Measurements from ENCODE around the gene CMSS1. TPM values are rescaled to one million over a fixed set of nuclear protein-coding genes. Genes with fewer than 3 reads are reported as not detected.

Gene CMSS1
- total and polyA plus RNA-seq, 2 of the 13 experiments (the other 11 are each of a cell fraction or from before 2014, with no cell fraction given): 6.4 to 48.7 TPM

DNA sequence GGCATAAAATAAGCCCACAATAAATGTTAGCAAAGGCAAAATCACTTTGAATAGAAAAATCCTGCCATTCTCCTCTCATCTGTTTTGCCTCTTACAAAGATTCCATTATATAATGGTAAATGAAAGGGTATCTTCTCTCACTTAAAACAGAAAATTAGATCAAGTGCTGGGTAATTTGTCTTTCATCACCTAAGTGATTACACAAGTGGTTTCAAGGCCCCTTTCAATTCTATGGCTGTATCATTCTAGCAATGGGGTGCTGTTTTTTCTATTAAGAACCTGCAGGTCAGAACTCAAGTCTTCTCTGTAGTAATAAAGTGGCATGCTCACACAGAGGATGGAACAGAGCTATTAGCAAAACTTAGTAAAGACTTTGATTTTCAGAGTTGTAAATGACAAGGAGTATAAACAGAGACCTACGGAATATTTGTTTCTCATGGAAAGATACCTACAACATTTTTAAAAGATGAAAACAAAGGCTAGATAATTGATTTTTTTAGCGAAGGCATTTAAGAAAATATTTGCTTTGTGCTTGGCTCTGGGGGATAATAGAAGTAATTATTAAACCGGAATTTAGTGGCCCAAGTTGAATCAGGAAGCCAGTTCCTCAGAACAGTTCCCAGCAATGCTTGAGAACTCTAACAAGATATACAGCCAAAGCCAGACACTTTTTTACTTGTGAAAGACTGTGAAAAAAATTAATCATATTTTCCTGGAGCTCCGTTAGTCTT is 137.4 kb downstream of the CMSS1 start (continued):
- TF ChIP-seq, protein P1, sequence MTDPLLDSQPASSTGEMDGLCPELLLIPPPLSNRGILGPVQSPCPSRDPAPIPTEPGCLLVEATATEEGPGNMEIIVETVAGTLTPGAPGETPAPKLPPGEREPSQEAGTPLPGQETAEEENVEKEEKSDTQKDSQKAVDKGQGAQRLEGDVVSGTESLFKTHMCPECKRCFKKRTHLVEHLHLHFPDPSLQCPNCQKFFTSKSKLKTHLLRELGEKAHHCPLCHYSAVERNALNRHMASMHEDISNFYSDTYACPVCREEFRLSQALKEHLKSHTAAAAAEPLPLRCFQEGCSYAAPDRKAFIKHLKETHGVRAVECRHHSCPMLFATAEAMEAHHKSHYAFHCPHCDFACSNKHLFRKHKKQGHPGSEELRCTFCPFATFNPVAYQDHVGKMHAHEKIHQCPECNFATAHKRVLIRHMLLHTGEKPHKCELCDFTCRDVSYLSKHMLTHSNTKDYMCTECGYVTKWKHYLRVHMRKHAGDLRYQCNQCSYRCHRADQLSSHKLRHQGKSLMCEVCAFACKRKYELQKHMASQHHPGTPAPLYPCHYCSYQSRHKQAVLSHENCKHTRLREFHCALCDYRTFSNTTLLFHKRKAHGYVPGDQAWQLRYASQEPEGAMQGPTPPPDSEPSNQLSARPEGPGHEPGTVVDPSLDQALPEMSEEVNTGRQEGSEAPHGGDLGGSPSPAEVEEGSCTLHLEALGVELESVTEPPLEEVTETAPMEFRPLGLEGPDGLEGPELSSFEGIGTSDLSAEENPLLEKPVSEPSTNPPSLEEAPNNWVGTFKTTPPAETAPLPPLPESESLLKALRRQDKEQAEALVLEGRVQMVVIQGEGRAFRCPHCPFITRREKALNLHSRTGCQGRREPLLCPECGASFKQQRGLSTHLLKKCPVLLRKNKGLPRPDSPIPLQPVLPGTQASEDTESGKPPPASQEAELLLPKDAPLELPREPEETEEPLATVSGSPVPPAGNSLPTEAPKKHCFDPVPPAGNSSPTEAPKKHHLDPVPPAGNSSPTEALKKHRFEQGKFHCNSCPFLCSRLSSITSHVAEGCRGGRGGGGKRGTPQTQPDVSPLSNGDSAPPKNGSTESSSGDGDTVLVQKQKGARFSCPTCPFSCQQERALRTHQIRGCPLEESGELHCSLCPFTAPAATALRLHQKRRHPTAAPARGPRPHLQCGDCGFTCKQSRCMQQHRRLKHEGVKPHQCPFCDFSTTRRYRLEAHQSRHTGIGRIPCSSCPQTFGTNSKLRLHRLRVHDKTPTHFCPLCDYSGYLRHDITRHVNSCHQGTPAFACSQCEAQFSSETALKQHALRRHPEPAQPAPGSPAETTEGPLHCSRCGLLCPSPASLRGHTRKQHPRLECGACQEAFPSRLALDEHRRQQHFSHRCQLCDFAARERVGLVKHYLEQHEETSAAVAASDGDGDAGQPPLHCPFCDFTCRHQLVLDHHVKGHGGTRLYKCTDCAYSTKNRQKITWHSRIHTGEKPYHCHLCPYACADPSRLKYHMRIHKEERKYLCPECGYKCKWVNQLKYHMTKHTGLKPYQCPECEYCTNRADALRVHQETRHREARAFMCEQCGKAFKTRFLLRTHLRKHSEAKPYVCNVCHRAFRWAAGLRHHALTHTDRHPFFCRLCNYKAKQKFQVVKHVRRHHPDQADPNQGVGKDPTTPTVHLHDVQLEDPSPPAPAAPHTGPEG (CRISPR knock-in tag; IDR thresholded peaks at IDR 0.05): no peak
- TF ChIP-seq ZNF547 (CRISPR knock-in tag; IDR thresholded peaks at IDR 0.05): no peak
- no peak for TF ChIP-seq NCOA5 (CRISPR knock-in tag; IDR thresholded peaks at IDR 0.05)
- no peak for TF ChIP-seq ZMAT3 (CRISPR knock-in tag; conservative IDR thresholded peaks at IDR 0.05)
- 0 out of 2 replicates have a peak, but pooled peaks have one; percentile 13 for TF ChIP-seq THAP11 (CRISPR knock-in tag; IDR thresholded peaks at IDR 0.05)
- TF ChIP-seq ZSCAN31 (CRISPR knock-in tag; IDR thresholded peaks at IDR 0.05; ENCODE audit: low read depth): no peak
- TF ChIP-seq, protein P2, sequence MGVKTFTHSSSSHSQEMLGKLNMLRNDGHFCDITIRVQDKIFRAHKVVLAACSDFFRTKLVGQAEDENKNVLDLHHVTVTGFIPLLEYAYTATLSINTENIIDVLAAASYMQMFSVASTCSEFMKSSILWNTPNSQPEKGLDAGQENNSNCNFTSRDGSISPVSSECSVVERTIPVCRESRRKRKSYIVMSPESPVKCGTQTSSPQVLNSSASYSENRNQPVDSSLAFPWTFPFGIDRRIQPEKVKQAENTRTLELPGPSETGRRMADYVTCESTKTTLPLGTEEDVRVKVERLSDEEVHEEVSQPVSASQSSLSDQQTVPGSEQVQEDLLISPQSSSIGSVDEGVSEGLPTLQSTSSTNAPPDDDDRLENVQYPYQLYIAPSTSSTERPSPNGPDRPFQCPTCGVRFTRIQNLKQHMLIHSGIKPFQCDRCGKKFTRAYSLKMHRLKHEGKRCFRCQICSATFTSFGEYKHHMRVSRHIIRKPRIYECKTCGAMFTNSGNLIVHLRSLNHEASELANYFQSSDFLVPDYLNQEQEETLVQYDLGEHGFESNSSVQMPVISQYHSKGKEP (CRISPR knock-in tag; IDR thresholded peaks at IDR 0.05): no peak
- peak; percentile 32; the same call in 1 of the 2 replicates for TF ChIP-seq ELF1 (CRISPR knock-in tag; IDR thresholded peaks at IDR 0.05)
- TF ChIP-seq ZSCAN9 (CRISPR knock-in tag; IDR thresholded peaks at IDR 0.05; ENCODE audit: borderline replicate concordance): 0 out of 2 replicates have a peak, but pooled peaks have one; percentile 57
- TF ChIP-seq HDAC2 (CRISPR knock-in tag; IDR thresholded peaks at IDR 0.05): peak; percentile 21; the same call in 1 of the 2 replicates
- TF ChIP-seq ZNF567 (CRISPR knock-in tag; IDR thresholded peaks at IDR 0.05; ENCODE audit: borderline replicate concordance): no peak
- peak; percentile 57 for TF ChIP-seq ELF3 (CRISPR knock-in tag; IDR thresholded peaks at IDR 0.05)
- no peak for TF ChIP-seq ISX (CRISPR knock-in tag; conservative IDR thresholded peaks at IDR 0.05)
- TF ChIP-seq, protein P3, sequence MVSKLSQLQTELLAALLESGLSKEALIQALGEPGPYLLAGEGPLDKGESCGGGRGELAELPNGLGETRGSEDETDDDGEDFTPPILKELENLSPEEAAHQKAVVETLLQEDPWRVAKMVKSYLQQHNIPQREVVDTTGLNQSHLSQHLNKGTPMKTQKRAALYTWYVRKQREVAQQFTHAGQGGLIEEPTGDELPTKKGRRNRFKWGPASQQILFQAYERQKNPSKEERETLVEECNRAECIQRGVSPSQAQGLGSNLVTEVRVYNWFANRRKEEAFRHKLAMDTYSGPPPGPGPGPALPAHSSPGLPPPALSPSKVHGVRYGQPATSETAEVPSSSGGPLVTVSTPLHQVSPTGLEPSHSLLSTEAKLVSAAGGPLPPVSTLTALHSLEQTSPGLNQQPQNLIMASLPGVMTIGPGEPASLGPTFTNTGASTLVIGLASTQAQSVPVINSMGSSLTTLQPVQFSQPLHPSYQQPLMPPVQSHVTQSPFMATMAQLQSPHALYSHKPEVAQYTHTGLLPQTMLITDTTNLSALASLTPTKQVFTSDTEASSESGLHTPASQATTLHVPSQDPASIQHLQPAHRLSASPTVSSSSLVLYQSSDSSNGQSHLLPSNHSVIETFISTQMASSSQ (IDR thresholded peaks at IDR 0.05; ENCODE audit: low read depth): peak; percentile 73
- TF ChIP-seq, protein P3 (CRISPR knock-in tag; IDR thresholded peaks at IDR 0.05; ENCODE audit: borderline replicate concordance): peak; percentile 34; the same call in 1 of the 2 replicates
- TF ChIP-seq ZMYM2 (CRISPR knock-in tag; IDR thresholded peaks at IDR 0.05): no peak
- TF ChIP-seq NCOR1 (IDR thresholded peaks at IDR 0.05; ENCODE audit: borderline replicate concordance, low read length): peak; percentile 21; the same call in 1 of the 2 replicates
- peak; percentile 43; the same call in 1 of the 2 replicates for TF ChIP-seq RXRB (CRISPR knock-in tag; IDR thresholded peaks at IDR 0.05; ENCODE audit: borderline replicate concordance)
- TF ChIP-seq ARNTL (CRISPR knock-in tag; IDR thresholded peaks at IDR 0.05): no peak

All from HepG2 (cell line).